GM12801 (cell line): ENCODE measurements around the gene BLID.

ENCODE experiments used
- CTCF ChIP-seq: IDR thresholded peaks from one replicate; pipeline ENCODE4 v1.5.1; 2011; ENCODE audit warnings: control low read depth; ENCODE audit not compliant: insufficient read length; ENCODE audit errors: extremely low read depth

The BLID gene

GRCh38 chr11:122158171-122158570 is 42.2 kb upstream of the BLID start:
- TF ChIP-seq CTCF: no peak

GRCh38 chr11:122157653-122158161 is 41.7 kb upstream of the BLID start:
- no peak for TF ChIP-seq CTCF

- TF ChIP-seq CTCF: no peak
Observed at GRCh38 chr11:122156940-122157382, 40.9 kb upstream of the BLID start.

- TF ChIP-seq CTCF: no peak
Observed at GRCh38 chr11:122155765-122156527, 39.9 kb upstream of the BLID start.

GRCh38 chr11:122154994-122155393 is 39.0 kb upstream of the BLID start:
- TF ChIP-seq CTCF: no peak

GRCh38 chr11:122154227-122154626 is 38.2 kb upstream of the BLID start:
- no peak for TF ChIP-seq CTCF

GRCh38 chr11:122153746-122154145 is 37.7 kb upstream of the BLID start:
- TF ChIP-seq CTCF: no peak
